ENCODE measurements around the gene ESYT3.

Gene ESYT3

GRCh38 chr3:138429665-138430064 lies 4.8 kb upstream of the ESYT3 start:
- Mint-ChIP-seq H3K27me3 (peaks cover 35% of the 10 kb centered on the region), H3K9me3 (no peaks in the 10 kb centered on the region), H3K4me3 (no peak overlapping the region), H3K36me3 (ENCODE audit: low read depth) (no peaks in the 10 kb centered on the region), H3K4me1 (ENCODE audit: low read depth) (peaks cover 9% of the 10 kb centered on the region), H3K27ac (no peak overlapping the region)

GRCh38 chr3:138432576-138433240 lies 1.7 kb upstream of the ESYT3 start:
- H3K36me3 Mint-ChIP-seq (ENCODE audit: low read depth), result no peaks in the 10 kb centered on the region
- no peaks in the 10 kb centered on the region for H3K9me3 Mint-ChIP-seq
- peaks cover 9% of the 10 kb centered on the region for H3K4me1 Mint-ChIP-seq (ENCODE audit: low read depth)
- H3K27me3 Mint-ChIP-seq, result peaks cover 57% of the 10 kb centered on the region
- no peak overlapping the region for H3K27ac Mint-ChIP-seq
- no peak overlapping the region for H3K4me3 Mint-ChIP-seq

- Mint-ChIP-seq H3K36me3 (ENCODE audit: low read depth) (no peaks in the 10 kb centered on the region), H3K9me3 (no peaks in the 10 kb centered on the region), H3K27ac (no peak overlapping the region), H3K27me3 (peaks cover 62% of the 10 kb centered on the region), H3K4me3 (no peak overlapping the region), H3K4me1 (ENCODE audit: low read depth) (peaks cover 9% of the 10 kb centered on the region)
Observed at GRCh38 chr3:138433892-138434275, 532 bp upstream of the ESYT3 start.

GRCh38 chr3:138434875-138435772 lies 708 bp downstream of the ESYT3 start:
- Mint-ChIP-seq H3K9me3 (no peaks in the 10 kb centered on the region), H3K27me3 (peaks cover 59% of the 10 kb centered on the region), H3K36me3 (ENCODE audit: low read depth) (no peaks in the 10 kb centered on the region), H3K4me3 (peak overlapping the region; percentile 43), H3K4me1 (ENCODE audit: low read depth) (peaks cover 9% of the 10 kb centered on the region), H3K27ac (no peak overlapping the region)

GRCh38 chr3:138435840-138436239 lies 1.4 kb downstream of the ESYT3 start:
- Mint-ChIP-seq H3K4me3 (no peak overlapping the region), H3K27me3 (peaks cover 59% of the 10 kb centered on the region), H3K9me3 (no peaks in the 10 kb centered on the region), H3K27ac (no peak overlapping the region), H3K4me1 (ENCODE audit: low read depth) (peaks cover 9% of the 10 kb centered on the region), H3K36me3 (ENCODE audit: low read depth) (no peaks in the 10 kb centered on the region)

- peaks cover 48% of the 10 kb centered on the region for H3K27me3 Mint-ChIP-seq
- no peaks in the 10 kb centered on the region for H3K36me3 Mint-ChIP-seq (ENCODE audit: low read depth)
- H3K4me1 Mint-ChIP-seq (ENCODE audit: low read depth), result peaks cover 9% of the 10 kb centered on the region
- H3K9me3 Mint-ChIP-seq, result no peaks in the 10 kb centered on the region
- no peak overlapping the region for H3K27ac Mint-ChIP-seq
- H3K4me3 Mint-ChIP-seq, result no peak overlapping the region
Observed at GRCh38 chr3:138437281-138437680, 2.9 kb downstream of the ESYT3 start.

- no peaks in the 10 kb centered on the region for H3K9me3 Mint-ChIP-seq
- H3K27ac Mint-ChIP-seq, result no peak overlapping the region
- no peak overlapping the region for H3K4me3 Mint-ChIP-seq
- no peaks in the 10 kb centered on the region for H3K36me3 Mint-ChIP-seq (ENCODE audit: low read depth)
- H3K4me1 Mint-ChIP-seq (ENCODE audit: low read depth), result peaks cover 7% of the 10 kb centered on the region
- H3K27me3 Mint-ChIP-seq, result peaks cover 35% of the 10 kb centered on the region
Observed at GRCh38 chr3:138438896-138439295, 4.5 kb downstream of the ESYT3 start.

GRCh38 chr3:138439646-138440045 lies 5.2 kb downstream of the ESYT3 start:
- no peaks in the 10 kb centered on the region for H3K4me1 Mint-ChIP-seq (ENCODE audit: low read depth)
- no peak overlapping the region for H3K27ac Mint-ChIP-seq
- no peaks in the 10 kb centered on the region for H3K36me3 Mint-ChIP-seq (ENCODE audit: low read depth)
- peaks cover 28% of the 10 kb centered on the region for H3K27me3 Mint-ChIP-seq
- no peak overlapping the region for H3K4me3 Mint-ChIP-seq
- H3K9me3 Mint-ChIP-seq, result no peaks in the 10 kb centered on the region

GRCh38 chr3:138440121-138440521 lies 5.7 kb downstream of the ESYT3 start:
- Mint-ChIP-seq H3K4me3 (no peak overlapping the region), H3K4me1 (ENCODE audit: low read depth) (no peaks in the 10 kb centered on the region), H3K27ac (no peak overlapping the region), H3K27me3 (peaks cover 28% of the 10 kb centered on the region), H3K9me3 (no peaks in the 10 kb centered on the region), H3K36me3 (ENCODE audit: low read depth) (no peaks in the 10 kb centered on the region)

GRCh38 chr3:138440596-138440995 lies 6.2 kb downstream of the ESYT3 start:
- no peaks in the 10 kb centered on the region for H3K36me3 Mint-ChIP-seq (ENCODE audit: low read depth)
- H3K4me1 Mint-ChIP-seq (ENCODE audit: low read depth), result no peaks in the 10 kb centered on the region
- H3K27ac Mint-ChIP-seq, result no peak overlapping the region
- no peak overlapping the region for H3K4me3 Mint-ChIP-seq
- peaks cover 26% of the 10 kb centered on the region for H3K27me3 Mint-ChIP-seq
- no peaks in the 10 kb centered on the region for H3K9me3 Mint-ChIP-seq

GRCh38 chr3:138441256-138441655 lies 6.8 kb downstream of the ESYT3 start:
- Mint-ChIP-seq H3K27ac (no peak overlapping the region), H3K27me3 (peaks cover 19% of the 10 kb centered on the region), H3K36me3 (ENCODE audit: low read depth) (no peaks in the 10 kb centered on the region), H3K9me3 (no peaks in the 10 kb centered on the region), H3K4me1 (ENCODE audit: low read depth) (no peaks in the 10 kb centered on the region), H3K4me3 (no peak overlapping the region)

GRCh38 chr3:138441742-138442141 lies 7.3 kb downstream of the ESYT3 start:
- H3K4me3 Mint-ChIP-seq, result no peak overlapping the region
- no peak overlapping the region for H3K27ac Mint-ChIP-seq
- H3K36me3 Mint-ChIP-seq (ENCODE audit: low read depth), result no peaks in the 10 kb centered on the region
- H3K4me1 Mint-ChIP-seq (ENCODE audit: low read depth), result no peaks in the 10 kb centered on the region
- H3K27me3 Mint-ChIP-seq, result peaks cover 15% of the 10 kb centered on the region
- no peaks in the 10 kb centered on the region for H3K9me3 Mint-ChIP-seq

GRCh38 chr3:138442433-138442832 lies 8.0 kb downstream of the ESYT3 start:
- peaks cover 9% of the 10 kb centered on the region for H3K27me3 Mint-ChIP-seq
- no peak overlapping the region for H3K27ac Mint-ChIP-seq
- no peaks in the 10 kb centered on the region for H3K36me3 Mint-ChIP-seq (ENCODE audit: low read depth)
- no peaks in the 10 kb centered on the region for H3K9me3 Mint-ChIP-seq
- H3K4me1 Mint-ChIP-seq (ENCODE audit: low read depth), result no peaks in the 10 kb centered on the region
- H3K4me3 Mint-ChIP-seq, result no peak overlapping the region

GRCh38 chr3:138443091-138443490 lies 8.7 kb downstream of the ESYT3 start:
- H3K27ac Mint-ChIP-seq, result no peak overlapping the region
- H3K4me1 Mint-ChIP-seq (ENCODE audit: low read depth), result no peaks in the 10 kb centered on the region
- no peaks in the 10 kb centered on the region for H3K36me3 Mint-ChIP-seq (ENCODE audit: low read depth)
- no peak overlapping the region for H3K4me3 Mint-ChIP-seq
- H3K9me3 Mint-ChIP-seq, result no peaks in the 10 kb centered on the region
- peaks cover 5% of the 10 kb centered on the region for H3K27me3 Mint-ChIP-seq

All from stimulated activated naive CD8-positive, alpha-beta T cell treated with anti-CD3 and anti-CD28 coated beads, Interleukin-15, Interleukin-2, amounts not matched to agents 100 ng/mL and 50 ng/mL, for 24 hours (primary cell).